Measurements from ENCODE around the gene MALRD1. TPM values are rescaled to one million over a fixed set of nuclear protein-coding genes. Genes with fewer than 3 reads are reported as not detected.

MALRD1 gene
- total RNA-seq, 1 donor from 2014 or later = 0.45 TPM

DNA sequence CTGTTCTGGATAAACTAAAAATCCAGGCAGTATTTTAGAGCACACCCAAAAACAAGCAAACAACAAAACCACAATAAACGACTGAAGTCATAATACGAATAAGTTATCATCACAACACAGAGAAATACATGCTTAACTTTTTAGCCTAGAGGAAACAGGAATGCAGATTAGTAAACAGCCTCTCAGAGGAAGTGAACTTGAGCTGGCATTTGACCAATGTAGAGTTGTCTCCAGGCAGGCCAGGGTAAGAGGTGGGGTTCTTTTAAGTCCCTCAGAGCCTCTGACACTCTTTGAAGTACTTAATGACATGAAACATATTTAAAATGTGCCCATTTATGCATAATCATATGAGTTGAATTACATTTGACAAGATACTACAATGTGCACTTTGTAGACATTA lies 724.4 kb downstream of the MALRD1 start:
- Mint-ChIP-seq H3K4me1 (ENCODE audit: low read depth, unreplicated experiment) (peaks cover 4% of the 10 kb centered on the region), H3K9me3 (ENCODE audit: unreplicated experiment) (no peaks in the 10 kb centered on the region), H3K27ac (ENCODE audit: unreplicated experiment) (no peak overlapping the region), H3K27me3 (ENCODE audit: low read depth, unreplicated experiment) (no peaks in the 10 kb centered on the region), H3K4me3 (ENCODE audit: unreplicated experiment) (no peak overlapping the region), H3K36me3 (ENCODE audit: low read depth, unreplicated experiment) (no peaks in the 10 kb centered on the region)
- H3K4me2 ChIP-seq (ENCODE audit: low read length) = no peak overlapping the region
- no peak overlapping the region for H3K4me3 ChIP-seq (ENCODE audit: insufficient read depth, low read depth, low read length)
- H3K27me3 ChIP-seq (ENCODE audit: insufficient read depth, low read length) = no peaks in the 10 kb centered on the region
- no peak overlapping the region for H3K27ac ChIP-seq (ENCODE audit: low read depth, low read length)
- H3K4me1 ChIP-seq (ENCODE audit: insufficient read depth, low read length) = no peaks in the 10 kb centered on the region
- no peaks in the 10 kb centered on the region for H4K20me1 ChIP-seq (ENCODE audit: insufficient read depth, low read length)
- no peak for FAIRE-seq
- no peaks in the 10 kb centered on the region for H3K79me2 ChIP-seq (ENCODE audit: insufficient read depth, low read length)
- no peak for TF ChIP-seq EZH2 (IDR thresholded peaks at IDR 0.05; ENCODE audit: insufficient read depth, low read length)
- TF ChIP-seq, protein P1, sequence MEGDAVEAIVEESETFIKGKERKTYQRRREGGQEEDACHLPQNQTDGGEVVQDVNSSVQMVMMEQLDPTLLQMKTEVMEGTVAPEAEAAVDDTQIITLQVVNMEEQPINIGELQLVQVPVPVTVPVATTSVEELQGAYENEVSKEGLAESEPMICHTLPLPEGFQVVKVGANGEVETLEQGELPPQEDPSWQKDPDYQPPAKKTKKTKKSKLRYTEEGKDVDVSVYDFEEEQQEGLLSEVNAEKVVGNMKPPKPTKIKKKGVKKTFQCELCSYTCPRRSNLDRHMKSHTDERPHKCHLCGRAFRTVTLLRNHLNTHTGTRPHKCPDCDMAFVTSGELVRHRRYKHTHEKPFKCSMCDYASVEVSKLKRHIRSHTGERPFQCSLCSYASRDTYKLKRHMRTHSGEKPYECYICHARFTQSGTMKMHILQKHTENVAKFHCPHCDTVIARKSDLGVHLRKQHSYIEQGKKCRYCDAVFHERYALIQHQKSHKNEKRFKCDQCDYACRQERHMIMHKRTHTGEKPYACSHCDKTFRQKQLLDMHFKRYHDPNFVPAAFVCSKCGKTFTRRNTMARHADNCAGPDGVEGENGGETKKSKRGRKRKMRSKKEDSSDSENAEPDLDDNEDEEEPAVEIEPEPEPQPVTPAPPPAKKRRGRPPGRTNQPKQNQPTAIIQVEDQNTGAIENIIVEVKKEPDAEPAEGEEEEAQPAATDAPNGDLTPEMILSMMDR (IDR thresholded peaks at IDR 0.05; ENCODE audit: insufficient read depth, low read depth, low read length) = no peak
- no peak overlapping the region for H2AFZ ChIP-seq (ENCODE audit: low read depth, low read length)
- H3K9ac ChIP-seq (ENCODE audit: low read length) = no peak overlapping the region
- no peaks in the 10 kb centered on the region for H3K36me3 ChIP-seq (ENCODE audit: insufficient read depth, low read length)
- no peak for DNase-seq (ENCODE audit: low read depth)
- no peaks in the 10 kb centered on the region for H3K9me3 ChIP-seq (ENCODE audit: insufficient read depth, low read depth, low read length)

DNA sequence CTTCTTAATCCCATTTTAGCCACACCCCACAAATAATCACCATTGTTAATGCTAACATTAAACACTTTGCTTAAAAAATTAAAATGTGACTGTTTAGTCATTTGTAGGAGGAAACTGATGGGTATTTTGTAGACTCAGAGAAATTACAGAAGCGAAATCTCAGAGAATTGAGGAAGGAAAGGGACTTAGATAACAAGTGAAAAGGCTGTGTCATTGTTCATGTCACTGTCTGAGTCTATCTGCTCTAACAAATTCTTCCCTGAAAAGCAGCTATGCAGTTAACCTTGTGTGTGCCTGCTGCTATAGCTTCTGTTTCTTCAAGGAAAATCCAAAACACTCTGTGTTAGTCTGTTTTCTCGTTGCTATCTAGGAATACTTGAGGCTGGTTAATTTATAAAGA lies 726.7 kb downstream of the MALRD1 start:
- H3K4me1 Mint-ChIP-seq (ENCODE audit: low read depth, unreplicated experiment) = no peaks in the 10 kb centered on the region

DNA sequence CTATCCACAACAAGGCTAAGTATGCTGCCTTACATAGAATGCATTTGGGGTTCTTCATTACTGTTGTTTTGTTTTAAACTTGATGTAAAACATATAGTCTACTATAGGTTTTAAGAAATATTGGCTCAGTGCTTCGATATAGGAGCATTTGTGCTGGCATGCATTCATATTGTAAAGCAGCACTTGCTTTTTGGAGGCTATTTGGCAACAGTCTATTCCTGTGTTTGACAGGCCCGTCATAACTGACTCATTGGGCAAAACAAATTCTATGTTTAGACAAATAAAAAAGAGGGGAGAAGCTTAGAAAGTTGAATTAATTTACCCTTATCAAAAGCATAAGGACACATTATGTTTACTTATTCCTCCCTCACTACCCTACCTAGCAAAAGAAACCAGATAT lies 729.2 kb downstream of the MALRD1 start:
- Mint-ChIP-seq H3K9me3 (ENCODE audit: unreplicated experiment) (no peaks in the 10 kb centered on the region), H3K36me3 (ENCODE audit: low read depth, unreplicated experiment) (no peaks in the 10 kb centered on the region), H3K27ac (ENCODE audit: unreplicated experiment) (no peak overlapping the region), H3K4me3 (ENCODE audit: unreplicated experiment) (no peak overlapping the region), H3K4me1 (ENCODE audit: low read depth, unreplicated experiment) (peaks cover 4% of the 10 kb centered on the region), H3K27me3 (ENCODE audit: low read depth, unreplicated experiment) (no peaks in the 10 kb centered on the region)
- TF ChIP-seq, protein P1 (IDR thresholded peaks at IDR 0.05; ENCODE audit: insufficient read depth, low read depth, low read length) = no peak
- TF ChIP-seq EZH2 (IDR thresholded peaks at IDR 0.05; ENCODE audit: insufficient read depth, low read length) = no peak
- Histone ChIP-seq H3K9ac (ENCODE audit: low read length) (no peak overlapping the region), H3K27ac (ENCODE audit: low read depth, low read length) (no peak overlapping the region), H3K27me3 (ENCODE audit: insufficient read depth, low read length) (no peaks in the 10 kb centered on the region), H3K4me2 (ENCODE audit: low read length) (no peak overlapping the region), H3K79me2 (ENCODE audit: insufficient read depth, low read length) (no peaks in the 10 kb centered on the region), H4K20me1 (ENCODE audit: insufficient read depth, low read length) (no peaks in the 10 kb centered on the region), H3K4me1 (ENCODE audit: insufficient read depth, low read length) (no peaks in the 10 kb centered on the region), H3K9me3 (ENCODE audit: insufficient read depth, low read depth, low read length) (no peaks in the 10 kb centered on the region), H3K4me3 (ENCODE audit: insufficient read depth, low read depth, low read length) (no peak overlapping the region), H2AFZ (ENCODE audit: low read depth, low read length) (no peak overlapping the region), H3K36me3 (ENCODE audit: insufficient read depth, low read length) (no peaks in the 10 kb centered on the region)
- DNase-seq (ENCODE audit: low read depth) = no peak
- FAIRE-seq = no peak

More for the DNA sequence above, 726.7 kb downstream of the MALRD1 start:
- H3K36me3 ChIP-seq (ENCODE audit: insufficient read depth, low read length) = no peaks in the 10 kb centered on the region
- TF ChIP-seq, protein P1 (IDR thresholded peaks at IDR 0.05; ENCODE audit: insufficient read depth, low read depth, low read length) = no peak
- TF ChIP-seq EZH2 (IDR thresholded peaks at IDR 0.05; ENCODE audit: insufficient read depth, low read length) = no peak
- no peak overlapping the region for H3K27ac ChIP-seq (ENCODE audit: low read depth, low read length)
- no peaks in the 10 kb centered on the region for H3K27me3 Mint-ChIP-seq (ENCODE audit: low read depth, unreplicated experiment)
- H3K4me2 ChIP-seq (ENCODE audit: low read length) = no peak overlapping the region
- no peaks in the 10 kb centered on the region for H3K79me2 ChIP-seq (ENCODE audit: insufficient read depth, low read length)
- H3K9me3 Mint-ChIP-seq (ENCODE audit: unreplicated experiment) = no peaks in the 10 kb centered on the region
- no peaks in the 10 kb centered on the region for H3K27me3 ChIP-seq (ENCODE audit: insufficient read depth, low read length)
- DNase-seq (ENCODE audit: low read depth) = no peak
- no peaks in the 10 kb centered on the region for H3K4me1 ChIP-seq (ENCODE audit: insufficient read depth, low read length)
- no peak overlapping the region for H3K27ac Mint-ChIP-seq (ENCODE audit: unreplicated experiment)
- H3K4me3 Mint-ChIP-seq (ENCODE audit: unreplicated experiment) = no peak overlapping the region
- H3K36me3 Mint-ChIP-seq (ENCODE audit: low read depth, unreplicated experiment) = no peaks in the 10 kb centered on the region
- H3K9ac ChIP-seq (ENCODE audit: low read length) = no peak overlapping the region
- no peak overlapping the region for H2AFZ ChIP-seq (ENCODE audit: low read depth, low read length)
- no peaks in the 10 kb centered on the region for H3K9me3 ChIP-seq (ENCODE audit: insufficient read depth, low read depth, low read length)
- no peak overlapping the region for H3K4me3 ChIP-seq (ENCODE audit: insufficient read depth, low read depth, low read length)
- H4K20me1 ChIP-seq (ENCODE audit: insufficient read depth, low read length) = no peaks in the 10 kb centered on the region
- no peak for FAIRE-seq
